H1 (cell line): Measurements from ENCODE around the gene SLC22A14. TPM values are rescaled to one million over a fixed set of nuclear protein-coding genes. Genes with fewer than 3 reads are reported as not detected.

Experiments used
- CTCF ChIA-PET: fragments of 300-600 bp; sonication (Branson Sonifier 250); formaldehyde crosslinking; loops from one replicate; lab custom pipeline; 2021; ENCODE audit not compliant: partially characterized antibody; lab: Charles Lee
- POLR2A ChIA-PET: fragments of 300-600 bp; sonication (Branson Sonifier 250); formaldehyde crosslinking; loops from one replicate; lab custom pipeline; 2021; ENCODE audit warnings: inconsistent platforms; ENCODE audit not compliant: partially characterized antibody; lab: Charles Lee
- DNase-seq, 2 experiments: peaks; one replicate each; pipeline versions ENCODE4 v3.0.0 to v3.0.0-alpha.2; 2010 to 2022; ENCODE audit warnings: low spot score in 2 of 2, low read depth in 1 of 2, mixed read lengths in 1 of 2
- FAIRE-seq: peaks from 2 replicates; lab custom pipeline; 2011; peaks lifted over from hg19 to GRCh38; lab: Jason Lieb, UNC
- H2AFZ ChIP-seq: 2 replicates; pipeline ENCODE4 v1.8.1; 2012; ENCODE audit warnings: low read length, inconsistent platforms
- H2AK5ac ChIP-seq: 2 replicates; pipeline ENCODE4 v1.6.1; 2013; ENCODE audit warnings: low read depth, low read length
- H2BK120ac ChIP-seq: replicated peaks from 2 replicates; pipeline ENCODE3; 2013; ENCODE audit warnings: low read depth, low read length, inconsistent platforms
- H2BK12ac ChIP-seq: 2 replicates; pipeline ENCODE4 v1.6.1; 2013; ENCODE audit warnings: low read depth, low read length
- H2BK15ac ChIP-seq: 2 replicates; pipeline ENCODE4 v1.6.1; 2013; ENCODE audit warnings: low read length
- H2BK20ac ChIP-seq: 2 replicates; pipeline ENCODE4 v1.6.1; 2013; ENCODE audit warnings: low read length
- H2BK5ac ChIP-seq: 2 replicates; pipeline ENCODE4 v1.6.1; 2013; ENCODE audit warnings: low read depth, low read length
- H3K14ac ChIP-seq: 2 replicates; pipeline ENCODE4 v1.6.1; 2013; ENCODE audit warnings: inconsistent platforms; ENCODE audit not compliant: insufficient read length
- H3K18ac ChIP-seq: 2 replicates; pipeline ENCODE4 v1.6.1; 2013; ENCODE audit warnings: low read length; ENCODE audit errors: extremely low read depth
- H3K23ac ChIP-seq: 2 replicates; pipeline ENCODE4 v1.6.1; 2013; ENCODE audit warnings: inconsistent platforms; ENCODE audit not compliant: insufficient read length
- H3K23me2 ChIP-seq: 2 replicates; pipeline ENCODE4 v1.6.1; 2013; ENCODE audit warnings: low read depth, low read length
- H3K27ac ChIP-seq: 2 replicates; pipeline ENCODE4 v1.6.1; 2011; ENCODE audit warnings: low read depth, low read length, inconsistent platforms
- H3K27me3 ChIP-seq, 4 experiments: replicated peaks in 1 of 4; 1 replicate in 1 of 4; 2 replicates in 3 of 4; pipeline versions ENCODE4 v1.6.1 to v1.8.1; 2011 to 2013; ENCODE audit warnings: low read length in 3 of 4, mild to moderate bottlenecking in 3 of 4, inconsistent platforms in 2 of 4, mixed read lengths in 2 of 4, moderate library complexity in 1 of 4; ENCODE audit not compliant: control insufficient read depth in 3 of 4, insufficient read depth in 3 of 4; ENCODE audit errors: extremely low read depth in 1 of 4
- H3K36me3 ChIP-seq, 4 experiments: 2 replicates each; pipeline versions ENCODE4 v1.6.1 to v1.8.1; 2011 to 2013; ENCODE audit warnings: mild to moderate bottlenecking in 4 of 4, low read length in 3 of 4, moderate library complexity in 2 of 4, control low read depth in 1 of 4, inconsistent platforms in 1 of 4; ENCODE audit not compliant: insufficient read depth in 4 of 4, control insufficient read depth in 2 of 4
- H3K4ac ChIP-seq: replicated peaks from 2 replicates; pipeline ENCODE3; 2013; ENCODE audit warnings: low read length, low read depth, mixed read lengths, inconsistent platforms; ENCODE audit not compliant: insufficient read length
- H3K4me1 ChIP-seq, 4 experiments: replicated peaks in 1 of 4; 1 replicate in 1 of 4; 2 replicates in 3 of 4; pipeline versions ENCODE4 v1.6.1 to v1.8.1; 2011 to 2013; ENCODE audit warnings: low read length in 3 of 4, inconsistent platforms in 2 of 4, mixed read lengths in 1 of 4; ENCODE audit not compliant: insufficient read depth in 4 of 4, control insufficient read depth in 3 of 4
- H3K4me2 ChIP-seq, 2 experiments: 2 replicates each; pipeline versions ENCODE4 v1.6.1 to v1.8.1; 2011 to 2013; ENCODE audit warnings: low read depth in 2 of 2, low read length in 2 of 2, control low read depth in 1 of 2, inconsistent platforms in 1 of 2, mild to moderate bottlenecking in 1 of 2; ENCODE audit not compliant: insufficient read depth in 1 of 2
- H3K4me3 ChIP-seq, 4 experiments: fragments of 200-600, 300-600 bp in 1 of 4; sonication (generic), shearing (Covaris generic), sonication (Bioruptor Twin) in 1 of 4; 2 replicates each; pipeline versions ENCODE4 v1.5.1 to v1.8.1; 2011 to 2016; ENCODE audit warnings: low read length in 4 of 4, low read depth in 3 of 4, control low read depth in 2 of 4, inconsistent platforms in 2 of 4, mild to moderate bottlenecking in 2 of 4, mixed read lengths in 1 of 4, moderate library complexity in 1 of 4; ENCODE audit not compliant: insufficient read depth in 2 of 4; ENCODE audit errors: extremely low read depth in 1 of 4
- H3K56ac ChIP-seq: replicated peaks from 2 replicates; pipeline ENCODE3; 2013; ENCODE audit warnings: low read depth, mild to moderate bottlenecking, mixed read lengths, low read length, inconsistent platforms; ENCODE audit not compliant: insufficient read length
- H3K79me1 ChIP-seq: 2 replicates; pipeline ENCODE4 v1.6.1; 2013; ENCODE audit warnings: low read depth, low read length, control low read depth
- H3K79me2 ChIP-seq, 2 experiments: 2 replicates each; pipeline versions ENCODE4 v1.6.1 to v1.8.1; 2012 to 2013; ENCODE audit warnings: low read length in 2 of 2, mild to moderate bottlenecking in 2 of 2, inconsistent platforms in 1 of 2; ENCODE audit not compliant: insufficient read depth in 2 of 2, control insufficient read depth in 1 of 2
- H3K9ac ChIP-seq, 4 experiments: replicated peaks in 1 of 4; 1 replicate in 1 of 4; 2 replicates in 3 of 4; pipeline versions ENCODE4 v1.6.1 to v1.8.1; 2011 to 2013; ENCODE audit warnings: low read depth in 3 of 4, low read length in 3 of 4, control low read depth in 2 of 4, mild to moderate bottlenecking in 2 of 4, moderate library complexity in 2 of 4, inconsistent platforms in 1 of 4; ENCODE audit errors: extremely low read depth in 1 of 4
- H3K9me3 ChIP-seq, 2 experiments: 2 replicates each; pipeline versions ENCODE4 v1.6.1 to v1.8.1; 2012 to 2013; ENCODE audit warnings: mild to moderate bottlenecking in 2 of 2, moderate library complexity in 2 of 2, control low read depth in 1 of 2, inconsistent platforms in 1 of 2, low read depth in 1 of 2, low read length in 1 of 2, mixed read lengths in 1 of 2; ENCODE audit not compliant: insufficient read depth in 2 of 2
- H4K20me1 ChIP-seq, 2 experiments: replicated peaks in 1 of 2; 2 replicates each; pipeline versions ENCODE3 to v1.8.1; 2011 to 2013; ENCODE audit warnings: inconsistent platforms in 2 of 2, low read length in 2 of 2, mild to moderate bottlenecking in 1 of 2; ENCODE audit not compliant: insufficient read depth in 2 of 2, control insufficient read depth in 1 of 2
- H4K5ac ChIP-seq: 2 replicates; pipeline ENCODE4 v1.6.1; 2013; ENCODE audit warnings: low read length, low read depth, mixed read lengths, inconsistent platforms; ENCODE audit not compliant: insufficient read length
- H4K8ac ChIP-seq: 2 replicates; pipeline ENCODE4 v1.8.0; 2013; ENCODE audit warnings: mild to moderate bottlenecking, moderate library complexity, low read length, inconsistent platforms; ENCODE audit not compliant: insufficient read depth; ENCODE audit errors: extremely low read depth
- H4K91ac ChIP-seq: replicated peaks from 2 replicates; pipeline ENCODE3; 2013; ENCODE audit warnings: low read length, mixed read lengths, inconsistent platforms; ENCODE audit not compliant: insufficient read length
- CBX8 ChIP-seq: fragments of 300-800, 300-1000 bp; sonication (generic); IDR thresholded peaks from 2 replicates; pipeline ENCODE4 v1.7.1; 2016; ENCODE audit warnings: low read depth, low read length, borderline replicate concordance
- EZH2 ChIP-seq: fragments of 200-600 bp; sonication (generic); IDR thresholded peaks from 2 replicates; pipeline ENCODE4 v1.7.1; 2012; ENCODE audit warnings: low read depth, mild to moderate bottlenecking, moderate library complexity, low read length, inconsistent platforms; ENCODE audit not compliant: severe bottlenecking
- GTF2F1 ChIP-seq: IDR thresholded peaks from 2 replicates; pipeline ENCODE4 v1.6.1; 2012; ENCODE audit warnings: low read depth, low read length, improper control_type of control experiment, borderline replicate concordance
- JUN ChIP-seq: IDR thresholded peaks from 2 replicates; pipeline ENCODE4 v1.6.1; 2011; ENCODE audit warnings: low read depth, mild to moderate bottlenecking, improper control_type of control experiment, low read length
- KDM4A ChIP-seq: IDR thresholded peaks from one replicate; pipeline ENCODE4 v1.7.1; 2012; ENCODE audit warnings: low read depth, mild to moderate bottlenecking, moderate library complexity, low read length, inconsistent platforms; ENCODE audit not compliant: severe bottlenecking
- MAFK ChIP-seq: IDR thresholded peaks from 2 replicates; pipeline ENCODE4 v1.6.1; 2012; ENCODE audit warnings: low read depth, mild to moderate bottlenecking, improper control_type of control experiment, low read length
- RAD21 ChIP-seq, 2 experiments: IDR thresholded peaks in 1 of 2; conservative IDR thresholded peaks in 1 of 2; 2 replicates each; pipeline ENCODE4 v1.6.1; 2011; ENCODE audit warnings: low read depth in 2 of 2, low read length in 2 of 2, improper control_type of control experiment in 1 of 2, inconsistent platforms in 1 of 2, mild to moderate bottlenecking in 1 of 2, moderate library complexity in 1 of 2
- RNF2 ChIP-seq: fragments of 200-900, 300-1000 bp; sonication (generic); IDR thresholded peaks from 2 replicates; pipeline ENCODE4 v1.7.1; 2016; ENCODE audit warnings: borderline replicate concordance, low read depth, mild to moderate bottlenecking, antibody characterized with exemption, low read length; ENCODE audit not compliant: poor library complexity, severe bottlenecking; ENCODE audit errors: missing control alignments
- SAP30 ChIP-seq: fragments of 300-600 bp; sonication (generic); IDR thresholded peaks from 2 replicates; pipeline ENCODE4 v1.7.1; 2012; ENCODE audit warnings: low read length, moderate library complexity, mild to moderate bottlenecking, inconsistent platforms; ENCODE audit not compliant: insufficient read depth, insufficient replicate concordance
- SP2 ChIP-seq: IDR thresholded peaks from 2 replicates; pipeline ENCODE4 v1.6.1; 2012; ENCODE audit warnings: mild to moderate bottlenecking, low read length, inconsistent platforms
- SRF ChIP-seq: IDR thresholded peaks from 2 replicates; pipeline ENCODE4 v1.6.1; 2011; ENCODE audit warnings: mild to moderate bottlenecking, low read depth, low read length, moderate library complexity
- WGBS, 2 experiments: shearing (Covaris generic) in 1 of 2; methylation state at CpG; one replicate each; pipeline versions ENCODE4 v1.1.6 to v1.1.7; 2013 to 2015; ENCODE audit warnings: low lambda C conversion rate in 2 of 2, mixed read lengths in 2 of 2, inconsistent platforms in 1 of 2, low coverage in 1 of 2, missing lambda C conversion rate in 1 of 2; ENCODE audit not compliant: insufficient replicate concordance in 2 of 2, insufficient coverage in 1 of 2, insufficient read length in 1 of 2; ENCODE audit errors: extremely low coverage in 1 of 2, missing lambda C conversion rate in 1 of 2; 5-methylcytosine and 5-hydroxymethylcytosine counted together
- polyA plus RNA-seq, 7 experiments: library from polyadenylated mRNA; depleted of rRNA in 3 of 7; stranded (reverse) in 5 of 7; unstranded in 2 of 7; fragments of >200 nt in 5 of 7; fragments of 200-250 nt in 2 of 7; gene quantifications; 1 replicate in 5 of 7; 2 replicates in 1 of 7; 4 replicates in 1 of 7; pipeline versions ENCODE4 v1.2.1 to v1.2.3, GENCODE V29; 2011 to 2013; ENCODE audit warnings: missing spikeins in 2 of 7, mixed read lengths in 2 of 7
- total RNA-seq: library from RNA; stranded (reverse); fragmentation: NEBNext Ultra II Directional; extraction: Animal tissue kit (Norgen Biotek cat#: 25700); gene quantifications from 2 replicates; pipeline ENCODE4 v1.2.1, GENCODE V29; 2021

Gene SLC22A14
- total and polyA plus RNA-seq, 2 of the 8 experiments (the other 6 are each of a cell fraction or from before 2014, with no cell fraction given): 0.03 TPM; not detected in 1

- no peaks in the 10 kb centered on the region for H3K79me1 ChIP-seq
- H4K91ac ChIP-seq: no peak overlapping the region
- no peaks in the 10 kb centered on the region for H3K27me3 ChIP-seq
- H3K4me2 ChIP-seq: no peak overlapping the region
- H3K9ac ChIP-seq: peak overlapping the region in 1 of 4 experiments; percentile 39; a peak in 1 of 7 replicates
- no peak for DNase-seq
- no peak for TF ChIP-seq GTF2F1
- no peak for TF ChIP-seq SP2
- TF ChIP-seq RAD21 (IDR thresholded peaks at IDR 0.05 in 1 of 2, conservative IDR thresholded peaks at IDR 0.05 in 1 of 2; ENCODE audit: low read depth in 2 of 2, low read length in 2 of 2): no peak
- no peak for TF ChIP-seq KDM4A
- no peak for TF ChIP-seq MAFK
- no peak for TF ChIP-seq RNF2
- TF ChIP-seq JUN: no peak
- TF ChIP-seq SRF: no peak
- TF ChIP-seq CBX8: no peak
- no peak for TF ChIP-seq SAP30
- TF ChIP-seq EZH2: no peak
- no peaks in the 10 kb centered on the region for H3K36me3 ChIP-seq
- no peaks in the 10 kb centered on the region for H3K9me3 ChIP-seq
- FAIRE-seq: no peak
- no peaks in the 10 kb centered on the region for H3K79me2 ChIP-seq
- H3K27ac ChIP-seq: no peak overlapping the region
- H4K5ac ChIP-seq: no peak overlapping the region
- H3K23ac ChIP-seq: no peak overlapping the region
- no peak overlapping the region for H2BK120ac ChIP-seq
- no peak overlapping the region for H3K14ac ChIP-seq
- H3K4me1 ChIP-seq: peaks cover 0 to 6% (median 2%) of the 10 kb centered on the region in 4 experiments; a peak in 2 of 7 replicates
- no peak overlapping the region for H3K18ac ChIP-seq
- no peak overlapping the region for H2BK15ac ChIP-seq
- POLR2A ChIA-PET: interaction anchor here (0.7 kb wide), 1 partner anchor 12 kb away, joined by 3 read pairs; the partner anchor contains the start of gene SLC22A14
- no peak overlapping the region for H3K4ac ChIP-seq
- no peak overlapping the region for H2BK20ac ChIP-seq
- H2BK12ac ChIP-seq: no peak overlapping the region
- CTCF ChIA-PET: interaction anchor here (0.6 to 4.0 kb wide), 3 partner anchors 11 to 236 kb away, joined by 3 to 22 read pairs (median 4); partner anchors contain the start of gene SLC22A14
- H4K20me1 ChIP-seq: no peaks in the 10 kb centered on the region
- 0 out of 2 replicates have a peak, but pooled peaks cover 3% of the 10 kb centered on the region for H3K23me2 ChIP-seq
- no peak overlapping the region for H4K8ac ChIP-seq
- no peak overlapping the region for H2AFZ ChIP-seq
- H3K56ac ChIP-seq: no peak overlapping the region
- no peak overlapping the region for H3K4me3 ChIP-seq
- H2AK5ac ChIP-seq: no peak overlapping the region
- 97% methylated on average over 3 of the region's 3 CpGs; no CpG with 5 or more reads in 1 of the 2 experiments for WGBS, 2 experiments
- H2BK5ac ChIP-seq: no peak overlapping the region
Measured at GRCh38 chr3:38270606-38271005, 11.5 kb upstream of the SLC22A14 start.
